Measurements from ENCODE around the gene XRCC3.

GRCh38 chr14:103715052-103716000 is at the start of gene XRCC3, which contains the start of gene ZFYVE21:
- TF ChIP-seq CTCF (IDR thresholded peaks at IDR 0.05) (no peak), POLR2AphosphoS5 (IDR thresholded peaks at IDR 0.05; ENCODE audit: low read depth, low read length) (peak; percentile 50; the same call in 1 of the 2 replicates), REST (IDR thresholded peaks at IDR 0.05; ENCODE audit: insufficient read depth in 1 of 2, low read depth in 2 of 2, low read length in 1 of 2) (no peak)

Measured in Panc1 (cell line).